GM12878 (cell line): ENCODE results near the gene ZBED1. TPM values are rescaled to one million over a fixed set of nuclear protein-coding genes. Genes with fewer than 3 reads are reported as not detected.

Experiments used
- ASH2L ChIP-seq: fragments of 300-600, 200-600 bp; sonication (generic); IDR thresholded peaks from 2 replicates; pipeline ENCODE4 v1.6.1; 2017; ENCODE audit warnings: low read depth, mild to moderate bottlenecking, borderline replicate concordance
- BMI1 ChIP-seq: fragments of 450-650 bp; IDR thresholded peaks from 2 replicates; pipeline ENCODE4 v1.6.1; 2016; ENCODE audit warnings: mild to moderate bottlenecking, moderate library complexity, borderline replicate concordance
- CUX1 ChIP-seq: IDR thresholded peaks from 2 replicates; pipeline ENCODE4 v1.6.1; 2012; ENCODE audit warnings: improper control_type of control experiment, low read depth, low read length; ENCODE audit not compliant: insufficient replicate concordance
- E4F1 ChIP-seq: fragments of 450-650 bp; IDR thresholded peaks from 2 replicates; pipeline ENCODE4 v1.6.1; 2018; ENCODE audit warnings: borderline replicate concordance, mild to moderate bottlenecking; ENCODE audit not compliant: partially characterized antibody
- GATAD2B ChIP-seq: fragments of 450-650 bp; conservative IDR thresholded peaks from 2 replicates; pipeline ENCODE4 v1.6.1; 2017; ENCODE audit warnings: low read depth, mild to moderate bottlenecking, moderate library complexity
- HDAC2 ChIP-seq: fragments of 200-600 bp; sonication (generic); IDR thresholded peaks from 2 replicates; pipeline ENCODE4 v1.6.1; 2017
- IKZF2 ChIP-seq, 2 experiments: fragments of 450-650 bp; IDR thresholded peaks; 2 replicates each; pipeline ENCODE4 v1.6.1; 2017; ENCODE audit warnings: mild to moderate bottlenecking in 2 of 2, moderate library complexity in 2 of 2
- MLLT1 ChIP-seq: fragments of 450-650 bp; IDR thresholded peaks from 2 replicates; pipeline ENCODE4 v1.6.1; 2016; ENCODE audit warnings: mild to moderate bottlenecking
- MTA2 ChIP-seq: fragments of 450-650 bp; IDR thresholded peaks from 2 replicates; pipeline ENCODE4 v1.6.1; 2016; ENCODE audit warnings: low read depth, mild to moderate bottlenecking, moderate library complexity
- SIN3A ChIP-seq: IDR thresholded peaks from 2 replicates; pipeline ENCODE4 v1.6.1; 2012; ENCODE audit warnings: low read depth, low read length, improper control_type of control experiment
- STAT1 ChIP-seq: fragments of 450-650 bp; conservative IDR thresholded peaks from 2 replicates; pipeline ENCODE4 v1.6.1; 2014; ENCODE audit warnings: antibody characterized with exemption, mild to moderate bottlenecking
- ZSCAN29 ChIP-seq: fragments of 450-650 bp; IDR thresholded peaks from 2 replicates; pipeline ENCODE4 v1.6.1; 2017; ENCODE audit warnings: mild to moderate bottlenecking, moderate library complexity
- polyA plus RNA-seq, 11 experiments: library from polyadenylated mRNA; depleted of rRNA in 4 of 11; unstranded in 6 of 11; stranded (reverse) in 5 of 11; fragments of >200 nt; fragmentation: Nextera tagmentation in 4 of 11; fragmentation: Illumina TruSeq in 1 of 11; extraction: Ambion mirVana in 4 of 11; extraction: Trizol in 1 of 11; gene quantifications; 1 replicate in 1 of 11; 2 replicates in 10 of 11; pipeline versions ENCODE4 v1.2.1 to v1.2.3, GENCODE V29; 2011 to 2016; ENCODE audit warnings: inconsistent platforms in 2 of 11, missing spikeins in 2 of 11, low read depth in 1 of 11
- total RNA-seq, 4 experiments: library from RNA; depleted of rRNA in 3 of 4; stranded (reverse); fragments of >200 nt in 3 of 4; fragmentation: Illumina TruSeq in 1 of 4; extraction: Trizol in 1 of 4; gene quantifications; 2 replicates each; pipeline versions ENCODE4 v1.2.1 to v1.2.3, GENCODE V29; 2013 to 2021

ZBED1 gene
- total and polyA plus RNA-seq, 10 of the 15 experiments (the other 5 are each of a cell fraction or from before 2014, with no cell fraction given) = 1.9 to 75.5 (median 40.5) TPM

GRCh38 chrX:2516623-2517022 is 15.8 kb upstream of the ZBED1 start (continued):
- TF ChIP-seq E4F1 = no peak
- TF ChIP-seq GATAD2B = 0 out of 2 replicates have a peak, but pooled peaks have one; percentile 17
- TF ChIP-seq MLLT1 = no peak
- no peak for TF ChIP-seq HDAC2
- 0 out of 2 replicates have a peak, but pooled peaks have one; percentile 12 for TF ChIP-seq MTA2
- TF ChIP-seq CUX1 = peak; percentile 14
- TF ChIP-seq BMI1 = no peak
- TF ChIP-seq ZSCAN29 = no peak
- no peak for TF ChIP-seq SIN3A
- peak; percentile 47 to 55; a peak in 2 of 4 replicates for TF ChIP-seq IKZF2 (IDR thresholded peaks at IDR 0.05)
- 0 out of 2 replicates have a peak, but pooled peaks have one; percentile 35 for TF ChIP-seq ASH2L
- no peak for TF ChIP-seq STAT1
- TF ChIP-seq, all 136 proteins: peak for 13
